NCI-H82 treated with DMSO at 0.1 percent for 48 hours (cell line): ENCODE results near the gene DYSF.
A peak's percentile ranks its signal among the peaks of the same experiment; 100 is the strongest.

Source experiments
- DNase-seq: peaks from one replicate; lab custom pipeline; 2025; ENCODE audit not compliant: unreplicated experiment; lab: John Stamatoyannopoulos, UW

Gene DYSF

GRCh38 chr2:71524476-71524875 lies 71.1 kb downstream of the DYSF start:
- no peak for DNase-seq

GRCh38 chr2:71526141-71526540 lies 72.8 kb downstream of the DYSF start:
- DNase-seq, result no peak

GRCh38 chr2:71526975-71527374 lies 73.6 kb downstream of the DYSF start:
- DNase-seq, result no peak

- DNase-seq, result no peak
These were observed 74.8 kb downstream of the DYSF start for GRCh38 chr2:71528131-71528591.

- no peak for DNase-seq
These were observed 75.4 kb downstream of the DYSF start for GRCh38 chr2:71528749-71529148.

GRCh38 chr2:71530211-71530610 lies 76.8 kb downstream of the DYSF start:
- no peak for DNase-seq

GRCh38 chr2:71530641-71531332 lies 77.4 kb downstream of the DYSF start:
- peak; percentile 2 for DNase-seq

GRCh38 chr2:71531522-71532047 lies 78.2 kb downstream of the DYSF start:
- DNase-seq, result no peak

- DNase-seq, result no peak
These were observed 79.0 kb downstream of the DYSF start for GRCh38 chr2:71532327-71532726.

- DNase-seq, result no peak
These were observed 80.8 kb downstream of the DYSF start for GRCh38 chr2:71534201-71534600.

- DNase-seq, result no peak
These were observed 81.5 kb downstream of the DYSF start for GRCh38 chr2:71534826-71535225.

- no peak for DNase-seq
These were observed 82.2 kb downstream of the DYSF start for GRCh38 chr2:71535526-71535925.

- DNase-seq, result no peak
These were observed 82.9 kb downstream of the DYSF start for GRCh38 chr2:71536226-71536671.

GRCh38 chr2:71538241-71538640 lies 84.9 kb downstream of the DYSF start:
- DNase-seq, result no peak

GRCh38 chr2:71538656-71539265 lies 85.4 kb downstream of the DYSF start:
- no peak for DNase-seq

- no peak for DNase-seq
These were observed 87.5 kb downstream of the DYSF start for GRCh38 chr2:71540818-71541217.

- DNase-seq, result no peak
These were observed 91.7 kb downstream of the DYSF start for GRCh38 chr2:71544919-71545571.

- peak; percentile 44 for DNase-seq
These were observed 92.4 kb downstream of the DYSF start for GRCh38 chr2:71545572-71546274.

- DNase-seq, result no peak
These were observed 92.9 kb downstream of the DYSF start for GRCh38 chr2:71546275-71546638.

GRCh38 chr2:71546777-71547281 lies 93.5 kb downstream of the DYSF start:
- no peak for DNase-seq

GRCh38 chr2:71547616-71548285 lies 94.4 kb downstream of the DYSF start:
- DNase-seq, result no peak
